Cortex of kidney (tissue), 1 donor: ENCODE data around the gene COMT.

ENCODE experiments used
- DNase-seq: peaks from one replicate; lab custom pipeline; 2025; lab: John Stamatoyannopoulos, UW

COMT gene

GRCh38 chr22:19970031-19970478 is 28.5 kb downstream of the COMT start:
- no peak for DNase-seq

GRCh38 chr22:19970479-19971275 is 29.1 kb downstream of the COMT start:
- no peak for DNase-seq

- no peak for DNase-seq
Observed at GRCh38 chr22:19971276-19972124, 29.9 kb downstream of the COMT start.

- no peak for DNase-seq
Observed at GRCh38 chr22:19972251-19972650, 30.7 kb downstream of the COMT start.

GRCh38 chr22:19972652-19973550 is 31.3 kb downstream of the COMT start:
- DNase-seq: no peak

GRCh38 chr22:19973551-19974267 is 32.1 kb downstream of the COMT start:
- no peak for DNase-seq

- no peak for DNase-seq
Observed at GRCh38 chr22:19974268-19974861, 32.8 kb downstream of the COMT start.

- DNase-seq: no peak
Observed at GRCh38 chr22:19974935-19975706, 33.5 kb downstream of the COMT start.

- DNase-seq: no peak
Observed at GRCh38 chr22:19975707-19976035, 34.1 kb downstream of the COMT start.

- no peak for DNase-seq
Observed at GRCh38 chr22:19976671-19977070, 35.1 kb downstream of the COMT start.

- no peak for DNase-seq
Observed at GRCh38 chr22:19977296-19978243, 36.0 kb downstream of the COMT start.

GRCh38 chr22:19978748-19979147 is 37.2 kb downstream of the COMT start:
- no peak for DNase-seq

GRCh38 chr22:19979712-19980493 is 38.3 kb downstream of the COMT start:
- no peak for DNase-seq

- no peak for DNase-seq
Observed at GRCh38 chr22:19980766-19981165, 39.2 kb downstream of the COMT start.

- no peak for DNase-seq
Observed at GRCh38 chr22:19981171-19981960, 39.8 kb downstream of the COMT start.

GRCh38 chr22:19981961-19982920 is 40.7 kb downstream of the COMT start:
- DNase-seq: no peak
